Fibroblast of villous mesenchyme (primary cell): ENCODE results near the gene CIAO2A. TPM values are rescaled to one million over a fixed set of nuclear protein-coding genes. Genes with fewer than 3 reads are reported as not detected.
"Not testable (repeated sequence)": the region's sequence is repeated elsewhere in the genome, so short reads cannot be mapped to it uniquely, and the experiment has no call there.

ENCODE experiments used
- DNase-seq: peaks from one replicate; pipeline ENCODE4 v3.0.0-alpha.2; 2010; ENCODE audit warnings: low read depth
- H3K4me3 ChIP-seq: 2 replicates; pipeline ENCODE4 v1.5.1; 2011; ENCODE audit warnings: low read depth, mild to moderate bottlenecking, low read length
- total RNA-seq: library from RNA; depleted of rRNA; stranded (reverse); fragments of >200 nt; gene quantifications from 2 replicates; pipeline ENCODE4 v1.2.3, GENCODE V29; 2012
- TF ChIP-seq, protein P1 (sequence below): IDR thresholded peaks from 2 replicates; pipeline ENCODE4 v1.5.1; 2012; ENCODE audit warnings: low read depth, mild to moderate bottlenecking, low read length; ENCODE audit not compliant: insufficient read depth

The CIAO2A gene
- total RNA-seq, 1 donor: 62.6 TPM

- peak; percentile 29 for DNase-seq
- H3K4me3 ChIP-seq: peak overlapping the region; percentile 89
- TF ChIP-seq, protein P1, sequence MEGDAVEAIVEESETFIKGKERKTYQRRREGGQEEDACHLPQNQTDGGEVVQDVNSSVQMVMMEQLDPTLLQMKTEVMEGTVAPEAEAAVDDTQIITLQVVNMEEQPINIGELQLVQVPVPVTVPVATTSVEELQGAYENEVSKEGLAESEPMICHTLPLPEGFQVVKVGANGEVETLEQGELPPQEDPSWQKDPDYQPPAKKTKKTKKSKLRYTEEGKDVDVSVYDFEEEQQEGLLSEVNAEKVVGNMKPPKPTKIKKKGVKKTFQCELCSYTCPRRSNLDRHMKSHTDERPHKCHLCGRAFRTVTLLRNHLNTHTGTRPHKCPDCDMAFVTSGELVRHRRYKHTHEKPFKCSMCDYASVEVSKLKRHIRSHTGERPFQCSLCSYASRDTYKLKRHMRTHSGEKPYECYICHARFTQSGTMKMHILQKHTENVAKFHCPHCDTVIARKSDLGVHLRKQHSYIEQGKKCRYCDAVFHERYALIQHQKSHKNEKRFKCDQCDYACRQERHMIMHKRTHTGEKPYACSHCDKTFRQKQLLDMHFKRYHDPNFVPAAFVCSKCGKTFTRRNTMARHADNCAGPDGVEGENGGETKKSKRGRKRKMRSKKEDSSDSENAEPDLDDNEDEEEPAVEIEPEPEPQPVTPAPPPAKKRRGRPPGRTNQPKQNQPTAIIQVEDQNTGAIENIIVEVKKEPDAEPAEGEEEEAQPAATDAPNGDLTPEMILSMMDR: no peak
Observed at GRCh38 chr15:64092075-64092820, 1.4 kb downstream of the CIAO2A start.

DNA sequence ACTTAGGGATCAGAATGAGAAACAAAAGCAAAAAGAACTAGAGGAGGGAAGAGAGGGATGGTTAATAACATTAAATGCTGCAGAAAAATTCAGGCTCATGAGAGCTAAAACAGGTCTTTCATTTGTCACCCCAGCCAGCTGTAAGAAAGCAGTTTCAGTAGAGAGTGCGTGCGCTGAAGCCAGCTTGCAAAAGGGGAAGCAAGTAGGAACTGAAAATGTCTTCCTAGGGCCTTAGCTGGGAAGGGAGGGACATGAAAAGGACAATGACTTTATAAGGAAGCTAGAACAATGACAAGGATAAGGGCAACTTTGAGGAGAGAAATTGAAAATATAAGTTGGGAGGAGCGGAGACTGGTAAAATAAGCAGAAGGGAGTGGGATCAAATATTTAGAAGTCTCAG lies 3.1 kb downstream of the CIAO2A start:
- TF ChIP-seq, protein P1: no peak
- DNase-seq: no peak
- H3K4me3 ChIP-seq: no peak overlapping the region

DNA sequence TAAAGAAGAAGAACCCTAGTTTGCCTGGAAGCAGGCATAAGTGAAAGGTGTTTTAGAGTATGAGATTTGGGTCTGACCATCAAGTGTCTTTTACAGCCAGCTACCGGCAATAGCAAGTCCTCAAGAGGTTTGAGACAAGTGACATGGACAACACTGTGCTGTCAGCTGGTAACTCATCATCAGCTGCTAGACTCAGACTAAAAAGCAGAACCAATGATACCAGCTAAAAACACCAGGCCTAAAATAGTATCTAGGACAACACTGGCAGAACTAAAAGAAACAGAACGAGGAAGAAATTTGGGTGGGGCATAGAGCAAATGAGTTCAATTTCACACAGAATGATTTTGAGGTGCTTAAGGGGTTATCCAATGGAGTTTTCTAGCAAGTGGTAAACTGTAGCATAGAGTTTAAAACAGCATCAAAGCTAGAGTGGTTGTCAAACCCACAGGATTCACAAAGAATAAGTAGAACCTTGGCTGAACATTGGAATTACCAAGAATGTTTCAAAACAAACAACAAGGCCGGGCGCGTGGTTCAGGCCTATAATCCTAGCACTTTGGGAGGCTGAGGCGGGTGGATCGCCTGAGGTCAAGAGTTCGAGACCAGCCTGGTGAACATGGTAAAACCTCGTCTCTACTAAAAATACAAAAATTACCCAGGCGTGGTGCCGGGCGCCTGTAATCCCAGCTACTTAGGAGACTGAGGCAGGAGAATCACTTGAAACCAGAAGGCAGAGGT lies 3.9 kb downstream of the CIAO2A start:
- H3K4me3 ChIP-seq: no peak overlapping the region
- no peak for DNase-seq
- TF ChIP-seq, protein P1: no peak

- TF ChIP-seq, protein P1: no peak
- no peak for DNase-seq
- H3K4me3 ChIP-seq: no peak overlapping the region
Observed at GRCh38 chr15:64082757-64083156, 10.9 kb downstream of the CIAO2A start.

DNA sequence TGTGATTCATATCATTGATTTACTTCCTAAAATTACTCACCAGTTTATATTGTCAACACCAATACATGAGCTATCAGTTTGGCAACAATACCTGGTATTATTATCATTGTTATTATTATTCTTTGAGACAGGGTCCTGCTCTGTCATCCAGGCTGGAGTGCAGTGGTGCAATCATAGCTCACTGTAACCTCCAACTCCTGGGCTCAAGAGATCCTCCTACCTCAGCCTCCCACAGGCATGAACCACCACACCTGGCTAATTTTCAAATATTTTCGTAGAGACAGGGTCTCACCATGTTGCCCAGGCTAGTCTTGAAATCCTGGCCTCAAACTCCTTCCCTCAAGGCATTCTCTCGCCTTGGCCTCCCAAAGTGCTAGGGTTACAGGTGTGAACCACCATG lies 20.1 kb downstream of the CIAO2A start:
- H3K4me3 ChIP-seq, DNase-seq: not testable (repeated sequence)

DNA sequence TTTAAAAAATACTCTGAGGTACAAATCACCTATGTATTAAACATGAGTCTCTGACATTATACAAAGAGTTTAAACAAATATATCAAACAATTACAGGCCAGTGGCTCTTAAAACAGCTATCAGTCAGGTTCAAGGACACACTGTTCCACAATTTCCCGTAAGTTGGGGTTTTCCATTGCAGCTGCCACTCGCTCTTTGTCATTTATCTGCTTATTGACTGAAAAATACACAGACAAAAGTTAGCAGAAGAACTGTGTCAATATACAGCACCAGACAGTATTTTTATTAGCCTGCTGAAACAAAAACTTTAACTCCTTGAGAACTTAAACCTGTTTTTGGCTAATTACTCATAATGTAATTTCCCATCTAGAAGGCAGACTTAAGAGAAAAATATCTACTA lies 20.8 kb downstream of the CIAO2A start:
- H3K4me3 ChIP-seq: no peak overlapping the region
- TF ChIP-seq, protein P1: no peak
- no peak for DNase-seq

- DNase-seq: no peak
- TF ChIP-seq, protein P1: no peak
- no peak overlapping the region for H3K4me3 ChIP-seq
Observed at GRCh38 chr15:64071931-64072765, 21.5 kb downstream of the CIAO2A start.
